Osteocyte (in vitro differentiated cells): ENCODE results near the gene RNPEPL1. TPM values are rescaled to one million over a fixed set of nuclear protein-coding genes. Genes with fewer than 3 reads are reported as not detected.

Experiments used
- DNase-seq: peaks from one replicate; pipeline ENCODE4 v3.0.0; 2021; ENCODE audit warnings: mixed read lengths; ENCODE audit not compliant: unreplicated experiment; ENCODE audit errors: extremely low spot score
- H3K27ac Mint-ChIP-seq: one replicate; pipeline ENCODE4 v1.8.0; 2021; ENCODE audit warnings: mild to moderate bottlenecking, mixed read lengths; ENCODE audit not compliant: unreplicated experiment
- H3K27me3 Mint-ChIP-seq: one replicate; pipeline ENCODE4 v1.8.0; 2021; ENCODE audit warnings: mixed read lengths; ENCODE audit not compliant: unreplicated experiment
- H3K36me3 Mint-ChIP-seq: one replicate; pipeline ENCODE4 v1.8.0; 2021; ENCODE audit warnings: mixed read lengths; ENCODE audit not compliant: unreplicated experiment
- H3K4me1 Mint-ChIP-seq: one replicate; pipeline ENCODE4 v1.8.0; 2021; ENCODE audit warnings: mixed read lengths; ENCODE audit not compliant: unreplicated experiment
- H3K4me3 Mint-ChIP-seq: one replicate; pipeline ENCODE4 v1.8.0; 2021; ENCODE audit warnings: mild to moderate bottlenecking, moderate library complexity, mixed read lengths; ENCODE audit not compliant: unreplicated experiment
- H3K9me3 Mint-ChIP-seq: one replicate; pipeline ENCODE4 v1.8.0; 2021; ENCODE audit warnings: mixed read lengths; ENCODE audit not compliant: unreplicated experiment
- total RNA-seq: library from RNA; stranded (reverse); gene quantifications from 2 replicates; pipeline ENCODE4 v1.2.1, GENCODE V29; 2021
- TF ChIP-seq, protein P1 (sequence below): fragments of 200-600 bp; sonication (generic); IDR thresholded peaks from 2 replicates; pipeline ENCODE4 v1.5.0; 2021; ENCODE audit warnings: antibody characterized with exemption, mild to moderate bottlenecking, moderate library complexity

Gene RNPEPL1
- total RNA-seq, 1 donor from 2014 or later: 56.5 TPM

DNA sequence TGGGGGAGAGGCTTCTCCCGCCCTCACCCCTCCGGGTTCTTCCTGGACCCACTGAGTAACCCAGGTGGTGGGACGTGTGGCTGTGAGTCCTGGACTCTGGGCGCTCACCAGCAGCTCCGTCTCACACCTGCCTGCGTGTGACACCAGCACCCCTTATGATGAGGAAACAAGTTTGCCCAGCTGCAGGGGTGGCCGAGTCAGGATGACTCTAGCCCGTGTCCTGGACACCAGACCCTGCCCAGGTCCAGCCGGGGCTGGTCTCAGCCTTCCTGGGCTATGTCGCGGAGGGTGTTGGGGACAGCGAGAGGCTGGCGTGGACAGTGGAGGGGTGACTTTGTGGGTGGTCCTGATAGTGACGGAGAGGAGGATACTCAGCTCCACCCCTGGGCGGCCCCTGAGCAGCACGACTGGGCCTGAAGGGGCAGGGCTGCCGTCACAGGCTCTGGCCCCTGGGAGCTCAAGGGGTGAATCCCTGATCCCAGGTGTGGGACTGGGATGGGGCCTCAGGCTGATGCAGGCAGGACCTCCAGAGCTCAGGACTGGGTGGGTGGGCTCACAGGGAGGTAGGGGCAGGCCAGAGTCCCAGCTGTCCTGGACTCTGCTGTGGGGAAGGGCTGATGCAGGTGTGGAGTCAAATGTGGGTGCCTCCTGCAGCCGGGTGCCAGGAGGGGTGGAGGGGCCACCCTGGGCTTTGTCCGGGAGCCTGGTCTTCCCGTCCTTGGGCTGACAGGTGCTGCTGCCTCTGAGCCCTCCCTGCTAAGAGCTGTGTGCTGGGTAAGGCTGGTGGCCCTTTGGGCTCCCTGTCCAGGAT is 60.7 kb downstream of the RNPEPL1 start:
- Mint-ChIP-seq H3K9me3 (peaks cover 10% of the 10 kb centered on the region), H3K4me1 (peaks cover 6% of the 10 kb centered on the region), H3K27ac (no peak overlapping the region), H3K36me3 (peaks cover 3% of the 10 kb centered on the region), H3K27me3 (no peaks in the 10 kb centered on the region), H3K4me3 (no peak overlapping the region)
- TF ChIP-seq, protein P1, sequence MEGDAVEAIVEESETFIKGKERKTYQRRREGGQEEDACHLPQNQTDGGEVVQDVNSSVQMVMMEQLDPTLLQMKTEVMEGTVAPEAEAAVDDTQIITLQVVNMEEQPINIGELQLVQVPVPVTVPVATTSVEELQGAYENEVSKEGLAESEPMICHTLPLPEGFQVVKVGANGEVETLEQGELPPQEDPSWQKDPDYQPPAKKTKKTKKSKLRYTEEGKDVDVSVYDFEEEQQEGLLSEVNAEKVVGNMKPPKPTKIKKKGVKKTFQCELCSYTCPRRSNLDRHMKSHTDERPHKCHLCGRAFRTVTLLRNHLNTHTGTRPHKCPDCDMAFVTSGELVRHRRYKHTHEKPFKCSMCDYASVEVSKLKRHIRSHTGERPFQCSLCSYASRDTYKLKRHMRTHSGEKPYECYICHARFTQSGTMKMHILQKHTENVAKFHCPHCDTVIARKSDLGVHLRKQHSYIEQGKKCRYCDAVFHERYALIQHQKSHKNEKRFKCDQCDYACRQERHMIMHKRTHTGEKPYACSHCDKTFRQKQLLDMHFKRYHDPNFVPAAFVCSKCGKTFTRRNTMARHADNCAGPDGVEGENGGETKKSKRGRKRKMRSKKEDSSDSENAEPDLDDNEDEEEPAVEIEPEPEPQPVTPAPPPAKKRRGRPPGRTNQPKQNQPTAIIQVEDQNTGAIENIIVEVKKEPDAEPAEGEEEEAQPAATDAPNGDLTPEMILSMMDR: no peak
- DNase-seq: no peak

DNA sequence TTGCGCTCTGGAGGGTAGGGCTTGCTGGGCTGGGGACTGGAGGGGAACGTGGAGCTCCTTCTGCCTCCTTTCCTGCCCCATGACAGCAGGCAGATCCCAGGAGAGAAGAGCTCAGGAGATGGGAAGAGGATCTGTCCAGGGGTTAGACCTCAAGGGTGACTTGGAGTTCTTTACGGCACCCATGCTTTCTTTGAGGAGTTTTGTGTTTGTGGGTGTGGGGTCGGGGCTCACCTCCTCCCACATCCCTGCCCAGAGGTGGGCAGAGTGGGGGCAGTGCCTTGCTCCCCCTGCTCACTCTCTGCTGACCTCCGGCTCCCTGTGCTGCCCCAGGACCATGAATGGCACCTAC is 61.3 kb downstream of the RNPEPL1 start:
- DNase-seq: no peak
- H3K27me3 Mint-ChIP-seq: no peaks in the 10 kb centered on the region

DNA sequence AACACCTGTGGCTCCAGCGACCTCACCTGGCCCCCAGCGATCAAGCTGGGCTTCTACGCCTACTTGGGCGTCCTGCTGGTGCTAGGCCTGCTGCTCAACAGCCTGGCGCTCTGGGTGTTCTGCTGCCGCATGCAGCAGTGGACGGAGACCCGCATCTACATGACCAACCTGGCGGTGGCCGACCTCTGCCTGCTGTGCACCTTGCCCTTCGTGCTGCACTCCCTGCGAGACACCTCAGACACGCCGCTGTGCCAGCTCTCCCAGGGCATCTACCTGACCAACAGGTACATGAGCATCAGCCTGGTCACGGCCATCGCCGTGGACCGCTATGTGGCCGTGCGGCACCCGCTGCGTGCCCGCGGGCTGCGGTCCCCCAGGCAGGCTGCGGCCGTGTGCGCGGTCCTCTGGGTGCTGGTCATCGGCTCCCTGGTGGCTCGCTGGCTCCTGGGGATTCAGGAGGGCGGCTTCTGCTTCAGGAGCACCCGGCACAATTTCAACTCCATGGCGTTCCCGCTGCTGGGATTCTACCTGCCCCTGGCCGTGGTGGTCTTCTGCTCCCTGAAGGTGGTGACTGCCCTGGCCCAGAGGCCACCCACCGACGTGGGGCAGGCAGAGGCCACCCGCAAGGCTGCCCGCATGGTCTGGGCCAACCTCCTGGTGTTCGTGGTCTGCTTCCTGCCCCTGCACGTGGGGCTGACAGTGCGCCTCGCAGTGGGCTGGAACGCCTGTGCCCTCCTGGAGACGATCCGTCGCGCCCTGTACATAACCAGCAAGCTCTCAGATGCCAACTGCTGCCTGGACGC is 61.9 kb downstream of the RNPEPL1 start:
- DNase-seq: no peak
- Mint-ChIP-seq H3K36me3 (peaks cover 3% of the 10 kb centered on the region), H3K4me3 (no peak overlapping the region), H3K9me3 (peaks cover 21% of the 10 kb centered on the region), H3K27ac (no peak overlapping the region), H3K27me3 (no peaks in the 10 kb centered on the region), H3K4me1 (peaks cover 2% of the 10 kb centered on the region)
- TF ChIP-seq, protein P1: no peak

More for the DNA sequence above, 61.3 kb downstream of the RNPEPL1 start:
- H3K4me3 Mint-ChIP-seq: no peak overlapping the region
- TF ChIP-seq, protein P1: no peak
- H3K9me3 Mint-ChIP-seq: peaks cover 16% of the 10 kb centered on the region
- H3K4me1 Mint-ChIP-seq: peaks cover 6% of the 10 kb centered on the region
- H3K27ac Mint-ChIP-seq: no peak overlapping the region
- peaks cover 3% of the 10 kb centered on the region for H3K36me3 Mint-ChIP-seq

Other genes with a start within 250 kb of the RNPEPL1 start
- 148 and 149 TPM in 2 replicates for gene GPC1, start 132.8 kb upstream of the RNPEPL1 start, total RNA-seq
- gene ANKMY1, start 10.5 kb upstream of the RNPEPL1 start, total RNA-seq: 16.9 and 28.5 TPM in 2 replicates
- 3.8 and 5.9 TPM in 2 replicates for gene DUSP28, start 8.1 kb upstream of the RNPEPL1 start, total RNA-seq
- 37.7 and 40.3 TPM in 2 replicates for gene CAPN10, start 18.2 kb downstream of the RNPEPL1 start, total RNA-seq
- gene GPR35, start 57.0 kb downstream of the RNPEPL1 start, total RNA-seq: 2.5 and 3.6 TPM in 2 replicates
- gene AQP12B, start 114.4 kb downstream of the RNPEPL1 start, total RNA-seq: not detected in 2 replicates
- not detected in 2 replicates for gene AQP12A, start 123.4 kb downstream of the RNPEPL1 start, total RNA-seq